M059J (cell line): Measurements from ENCODE around the gene EN2. TPM values are rescaled to one million over a fixed set of nuclear protein-coding genes. Genes with fewer than 3 reads are reported as not detected.
"Not testable (repeated sequence)": the region's sequence is repeated elsewhere in the genome, so short reads cannot be mapped to it uniquely, and the experiment has no call there.

Experiments used
- DNase-seq: peaks from one replicate; pipeline ENCODE4 v3.0.0-alpha.2; 2012; ENCODE audit warnings: low read depth
- total RNA-seq: library from RNA; depleted of rRNA; stranded (reverse); fragments of >200 nt; shearing (Covaris generic); gene quantifications from 2 replicates; pipeline ENCODE4 v1.2.3, GENCODE V29; 2014

EN2 gene
- total RNA-seq, 1 experiment from 2014 or later, result not detected

- DNase-seq, result no peak
Observed at GRCh38 chr7:155425887-155426286, 32.0 kb upstream of the EN2 start.

- DNase-seq, result peak; percentile 39
Observed at GRCh38 chr7:155426543-155427410, 31.2 kb upstream of the EN2 start.

- no peak for DNase-seq
Observed at GRCh38 chr7:155427411-155428038, 30.4 kb upstream of the EN2 start.

GRCh38 chr7:155428171-155428834 is 29.6 kb upstream of the EN2 start:
- no peak for DNase-seq

- no peak for DNase-seq
Observed at GRCh38 chr7:155429651-155430050, 28.3 kb upstream of the EN2 start.

GRCh38 chr7:155430606-155431005 is 27.3 kb upstream of the EN2 start:
- DNase-seq, result no peak

- DNase-seq, result no peak
Observed at GRCh38 chr7:155431231-155431630, 26.7 kb upstream of the EN2 start.

GRCh38 chr7:155431711-155432110 is 26.2 kb upstream of the EN2 start:
- DNase-seq, result no peak

GRCh38 chr7:155435110-155435509 is 22.8 kb upstream of the EN2 start:
- DNase-seq, result no peak

- DNase-seq, result no peak
Observed at GRCh38 chr7:155437836-155438235, 20.1 kb upstream of the EN2 start.

- DNase-seq, result no peak
Observed at GRCh38 chr7:155438777-155439176, 19.2 kb upstream of the EN2 start.

GRCh38 chr7:155439311-155440017 is 18.5 kb upstream of the EN2 start:
- no peak for DNase-seq

GRCh38 chr7:155440018-155440410 is 17.9 kb upstream of the EN2 start:
- DNase-seq, result no peak

GRCh38 chr7:155441856-155442255 is 16.1 kb upstream of the EN2 start:
- DNase-seq, result no peak

GRCh38 chr7:155444746-155445145 is 13.2 kb upstream of the EN2 start:
- DNase-seq, result no peak

GRCh38 chr7:155445606-155446005 is 12.3 kb upstream of the EN2 start:
- not testable (repeated sequence) for DNase-seq

- no peak for DNase-seq
Observed at GRCh38 chr7:155447603-155448002, 10.3 kb upstream of the EN2 start.

- no peak for DNase-seq
Observed at GRCh38 chr7:155448632-155449007, 9.3 kb upstream of the EN2 start.

GRCh38 chr7:155449008-155449868 is 8.7 kb upstream of the EN2 start:
- no peak for DNase-seq

- DNase-seq, result no peak
Observed at GRCh38 chr7:155449869-155450557, 7.9 kb upstream of the EN2 start.

GRCh38 chr7:155450558-155450969 is 7.4 kb upstream of the EN2 start:
- DNase-seq, result no peak
